Activated naive CD8-positive, alpha-beta T cell treated with anti-CD3 and anti-CD28 coated beads, Interleukin-2, amount 50 U/mL, for 24 hours (primary cell): Measurements from ENCODE around the gene SPTBN4.
"Not testable (repeated sequence)": the region's sequence is repeated elsewhere in the genome, so short reads cannot be mapped to it uniquely, and the experiment has no call there.

ENCODE experiments used
- ATAC-seq: fragments of 150-1000 bp; cut with Tn5 transposase; one replicate; pipeline ENCODE4 v1.10.0; 2021
- DNase-seq: peaks from one replicate; pipeline ENCODE4 v3.0.0; 2021
- H3K27ac Mint-ChIP-seq: one replicate; pipeline ENCODE4 v1.8.0; 2021; ENCODE audit warnings: mild to moderate bottlenecking, mixed read lengths
- H3K27me3 Mint-ChIP-seq: one replicate; pipeline ENCODE4 v1.8.0; 2021; ENCODE audit warnings: mixed read lengths
- H3K36me3 Mint-ChIP-seq: one replicate; pipeline ENCODE4 v1.8.0; 2021; ENCODE audit warnings: low read depth, mixed read lengths
- H3K4me1 Mint-ChIP-seq: one replicate; pipeline ENCODE4 v1.8.0; 2021; ENCODE audit warnings: mixed read lengths
- H3K4me3 Mint-ChIP-seq: one replicate; pipeline ENCODE4 v1.8.0; 2021; ENCODE audit warnings: mild to moderate bottlenecking, moderate library complexity, mixed read lengths
- H3K9me3 Mint-ChIP-seq: one replicate; pipeline ENCODE4 v1.8.0; 2021; ENCODE audit warnings: mixed read lengths

The SPTBN4 gene

GRCh38 chr19:40519352-40520322 lies 52.8 kb downstream of the SPTBN4 start:
- H3K27me3 Mint-ChIP-seq = peaks cover 32% of the 10 kb centered on the region
- no peaks in the 10 kb centered on the region for H3K9me3 Mint-ChIP-seq
- H3K27ac Mint-ChIP-seq = no peak overlapping the region
- ATAC-seq = peak; percentile 42
- DNase-seq = no peak
- H3K4me3 Mint-ChIP-seq = no peak overlapping the region
- no peaks in the 10 kb centered on the region for H3K36me3 Mint-ChIP-seq
- no peaks in the 10 kb centered on the region for H3K4me1 Mint-ChIP-seq

GRCh38 chr19:40521276-40521675 lies 54.5 kb downstream of the SPTBN4 start:
- no peaks in the 10 kb centered on the region for H3K4me1 Mint-ChIP-seq
- no peak overlapping the region for H3K27ac Mint-ChIP-seq
- H3K36me3 Mint-ChIP-seq = no peaks in the 10 kb centered on the region
- ATAC-seq = no peak
- no peak for DNase-seq
- no peak overlapping the region for H3K4me3 Mint-ChIP-seq
- H3K27me3 Mint-ChIP-seq = peaks cover 34% of the 10 kb centered on the region
- H3K9me3 Mint-ChIP-seq = no peaks in the 10 kb centered on the region

- not testable (repeated sequence) for H3K4me1 Mint-ChIP-seq, DNase-seq, H3K4me3 Mint-ChIP-seq, H3K27ac Mint-ChIP-seq, ATAC-seq, H3K36me3 Mint-ChIP-seq, H3K9me3 Mint-ChIP-seq
- H3K27me3 Mint-ChIP-seq = peaks cover 31% of the 10 kb centered on the region
Observed at GRCh38 chr19:40521900-40522299, 55.1 kb downstream of the SPTBN4 start.

- no peaks in the 10 kb centered on the region for H3K9me3 Mint-ChIP-seq
- ATAC-seq = peak; percentile 63
Observed at GRCh38 chr19:40523322-40524047, 56.7 kb downstream of the SPTBN4 start.

GRCh38 chr19:40524133-40524549 lies 57.3 kb downstream of the SPTBN4 start:
- Mint-ChIP-seq H3K27ac (no peak overlapping the region), H3K4me1 (no peaks in the 10 kb centered on the region), H3K27me3 (peaks cover 23% of the 10 kb centered on the region), H3K9me3 (no peaks in the 10 kb centered on the region), H3K4me3 (no peak overlapping the region), H3K36me3 (no peaks in the 10 kb centered on the region)
- DNase-seq (no peak), ATAC-seq (no peak)

More at GRCh38 chr19:40523322-40524047, 56.7 kb downstream of the SPTBN4 start:
- Mint-ChIP-seq H3K36me3 (no peaks in the 10 kb centered on the region), H3K4me3 (no peak overlapping the region), H3K4me1 (no peaks in the 10 kb centered on the region), H3K27ac (no peak overlapping the region), H3K27me3 (peaks cover 27% of the 10 kb centered on the region)
- peak; percentile 58 for DNase-seq

GRCh38 chr19:40524655-40525054 lies 57.9 kb downstream of the SPTBN4 start:
- Mint-ChIP-seq H3K4me3 (no peak overlapping the region), H3K4me1 (peaks cover 3% of the 10 kb centered on the region), H3K27ac (no peak overlapping the region), H3K27me3 (peaks cover 23% of the 10 kb centered on the region), H3K36me3 (no peaks in the 10 kb centered on the region), H3K9me3 (no peaks in the 10 kb centered on the region)
- DNase-seq (no peak), ATAC-seq (no peak)

- no peak for ATAC-seq
- H3K27ac Mint-ChIP-seq = no peak overlapping the region
- DNase-seq = no peak
- H3K4me3 Mint-ChIP-seq = no peak overlapping the region
- peaks cover 22% of the 10 kb centered on the region for H3K27me3 Mint-ChIP-seq
- H3K9me3 Mint-ChIP-seq = no peaks in the 10 kb centered on the region
- peaks cover 7% of the 10 kb centered on the region for H3K4me1 Mint-ChIP-seq
- no peaks in the 10 kb centered on the region for H3K36me3 Mint-ChIP-seq
Observed at GRCh38 chr19:40525234-40526051, 58.6 kb downstream of the SPTBN4 start.

GRCh38 chr19:40528078-40528477 lies 61.3 kb downstream of the SPTBN4 start:
- Mint-ChIP-seq H3K4me1 (peaks cover 9% of the 10 kb centered on the region), H3K27me3 (peaks cover 26% of the 10 kb centered on the region), H3K36me3 (no peaks in the 10 kb centered on the region), H3K4me3 (no peak overlapping the region), H3K27ac (no peak overlapping the region), H3K9me3 (no peaks in the 10 kb centered on the region)
- ATAC-seq (no peak), DNase-seq (no peak)

GRCh38 chr19:40528533-40529092 lies 61.8 kb downstream of the SPTBN4 start:
- Mint-ChIP-seq H3K27ac (peak overlapping the region; percentile 42), H3K27me3 (peaks cover 26% of the 10 kb centered on the region), H3K4me3 (no peak overlapping the region), H3K36me3 (no peaks in the 10 kb centered on the region), H3K4me1 (peaks cover 9% of the 10 kb centered on the region), H3K9me3 (no peaks in the 10 kb centered on the region)
- DNase-seq = no peak
- no peak for ATAC-seq

GRCh38 chr19:40529093-40529954 lies 62.5 kb downstream of the SPTBN4 start:
- H3K27me3 Mint-ChIP-seq = peaks cover 27% of the 10 kb centered on the region
- no peaks in the 10 kb centered on the region for H3K36me3 Mint-ChIP-seq
- DNase-seq = peak; percentile 88
- H3K4me1 Mint-ChIP-seq = peaks cover 9% of the 10 kb centered on the region
- peak overlapping the region; percentile 25 for H3K27ac Mint-ChIP-seq
- no peaks in the 10 kb centered on the region for H3K9me3 Mint-ChIP-seq
- peak overlapping the region; percentile 39 for H3K4me3 Mint-ChIP-seq
- ATAC-seq = peak; percentile 63

- no peaks in the 10 kb centered on the region for H3K36me3 Mint-ChIP-seq
- DNase-seq (no peak), ATAC-seq (no peak)
- peak overlapping the region; percentile 39 for H3K4me3 Mint-ChIP-seq
- H3K27ac Mint-ChIP-seq = no peak overlapping the region
- peaks cover 27% of the 10 kb centered on the region for H3K27me3 Mint-ChIP-seq
- no peaks in the 10 kb centered on the region for H3K9me3 Mint-ChIP-seq
- H3K4me1 Mint-ChIP-seq = peaks cover 9% of the 10 kb centered on the region
Observed at GRCh38 chr19:40530091-40530901, 63.5 kb downstream of the SPTBN4 start.

- DNase-seq (no peak), ATAC-seq (no peak)
- Mint-ChIP-seq H3K36me3 (no peaks in the 10 kb centered on the region), H3K27ac (no peak overlapping the region), H3K4me3 (no peak overlapping the region), H3K9me3 (no peaks in the 10 kb centered on the region), H3K27me3 (peaks cover 22% of the 10 kb centered on the region), H3K4me1 (peaks cover 9% of the 10 kb centered on the region)
Observed at GRCh38 chr19:40533508-40533907, 66.7 kb downstream of the SPTBN4 start.

GRCh38 chr19:40534148-40534547 lies 67.3 kb downstream of the SPTBN4 start:
- no peaks in the 10 kb centered on the region for H3K36me3 Mint-ChIP-seq
- DNase-seq (no peak), ATAC-seq (no peak)
- no peak overlapping the region for H3K4me3 Mint-ChIP-seq
- peaks cover 9% of the 10 kb centered on the region for H3K4me1 Mint-ChIP-seq
- peaks cover 22% of the 10 kb centered on the region for H3K27me3 Mint-ChIP-seq
- H3K9me3 Mint-ChIP-seq = no peaks in the 10 kb centered on the region
- no peak overlapping the region for H3K27ac Mint-ChIP-seq
